ENCODE measurements around the gene USP7. TPM values are rescaled to one million over a fixed set of nuclear protein-coding genes. Genes with fewer than 3 reads are reported as not detected.

The USP7 gene
- total RNA-seq, 1 donor from 2014 or later = 136 TPM

DNA sequence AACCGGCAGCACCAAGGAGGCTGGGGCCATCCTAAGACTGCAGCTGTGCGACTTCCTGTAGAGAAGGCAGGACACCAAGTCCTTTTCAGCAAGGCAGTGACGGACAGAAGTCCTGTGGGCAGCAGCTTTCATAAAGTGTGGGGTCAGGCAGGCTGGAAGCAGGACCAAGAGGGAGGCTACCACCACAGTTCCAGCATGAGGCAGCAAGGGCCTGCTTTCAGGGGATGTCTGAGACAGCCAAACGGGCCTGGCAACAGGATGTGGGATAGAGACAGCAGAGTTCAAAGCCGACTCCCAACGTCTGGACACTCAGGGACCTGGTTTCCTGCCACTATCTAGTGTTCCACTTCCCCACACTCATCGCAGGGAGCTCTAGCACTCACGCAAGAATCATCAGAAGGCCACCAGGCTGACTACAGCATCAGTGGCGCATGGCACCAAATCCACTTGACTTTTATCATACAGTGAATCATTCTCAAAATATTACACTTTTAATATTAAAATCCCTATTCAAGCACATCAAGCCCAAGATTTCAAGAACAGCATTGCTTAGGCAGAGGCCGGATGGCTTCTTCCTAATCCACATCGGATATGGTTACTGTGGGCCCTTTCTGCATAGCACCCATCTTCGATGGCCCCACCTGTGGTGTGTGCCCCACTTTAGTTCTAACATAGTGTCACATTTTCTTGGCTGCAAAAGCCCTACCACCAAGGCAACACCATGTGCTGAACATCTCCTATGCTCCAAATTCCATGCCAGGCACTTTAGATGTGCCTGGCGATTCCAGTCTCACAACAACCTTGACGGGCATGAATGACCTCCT, 5.2 kb downstream of the USP7 start:
- Mint-ChIP-seq H3K4me1 (peaks cover 63% of the 10 kb centered on the region), H3K27me3 (ENCODE audit: low read depth) (no peaks in the 10 kb centered on the region), H3K27ac (peak overlapping the region; percentile 70), H3K4me3 (no peak overlapping the region), H3K36me3 (no peaks in the 10 kb centered on the region), H3K9me3 (no peaks in the 10 kb centered on the region)
- TF ChIP-seq, protein P1, sequence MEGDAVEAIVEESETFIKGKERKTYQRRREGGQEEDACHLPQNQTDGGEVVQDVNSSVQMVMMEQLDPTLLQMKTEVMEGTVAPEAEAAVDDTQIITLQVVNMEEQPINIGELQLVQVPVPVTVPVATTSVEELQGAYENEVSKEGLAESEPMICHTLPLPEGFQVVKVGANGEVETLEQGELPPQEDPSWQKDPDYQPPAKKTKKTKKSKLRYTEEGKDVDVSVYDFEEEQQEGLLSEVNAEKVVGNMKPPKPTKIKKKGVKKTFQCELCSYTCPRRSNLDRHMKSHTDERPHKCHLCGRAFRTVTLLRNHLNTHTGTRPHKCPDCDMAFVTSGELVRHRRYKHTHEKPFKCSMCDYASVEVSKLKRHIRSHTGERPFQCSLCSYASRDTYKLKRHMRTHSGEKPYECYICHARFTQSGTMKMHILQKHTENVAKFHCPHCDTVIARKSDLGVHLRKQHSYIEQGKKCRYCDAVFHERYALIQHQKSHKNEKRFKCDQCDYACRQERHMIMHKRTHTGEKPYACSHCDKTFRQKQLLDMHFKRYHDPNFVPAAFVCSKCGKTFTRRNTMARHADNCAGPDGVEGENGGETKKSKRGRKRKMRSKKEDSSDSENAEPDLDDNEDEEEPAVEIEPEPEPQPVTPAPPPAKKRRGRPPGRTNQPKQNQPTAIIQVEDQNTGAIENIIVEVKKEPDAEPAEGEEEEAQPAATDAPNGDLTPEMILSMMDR (IDR thresholded peaks at IDR 0.05; ENCODE audit: unreplicated experiment) = no peak
- DNase-seq (ENCODE audit: low spot score in 2 of 2, unreplicated experiment in 2 of 2) = no peak

DNA sequence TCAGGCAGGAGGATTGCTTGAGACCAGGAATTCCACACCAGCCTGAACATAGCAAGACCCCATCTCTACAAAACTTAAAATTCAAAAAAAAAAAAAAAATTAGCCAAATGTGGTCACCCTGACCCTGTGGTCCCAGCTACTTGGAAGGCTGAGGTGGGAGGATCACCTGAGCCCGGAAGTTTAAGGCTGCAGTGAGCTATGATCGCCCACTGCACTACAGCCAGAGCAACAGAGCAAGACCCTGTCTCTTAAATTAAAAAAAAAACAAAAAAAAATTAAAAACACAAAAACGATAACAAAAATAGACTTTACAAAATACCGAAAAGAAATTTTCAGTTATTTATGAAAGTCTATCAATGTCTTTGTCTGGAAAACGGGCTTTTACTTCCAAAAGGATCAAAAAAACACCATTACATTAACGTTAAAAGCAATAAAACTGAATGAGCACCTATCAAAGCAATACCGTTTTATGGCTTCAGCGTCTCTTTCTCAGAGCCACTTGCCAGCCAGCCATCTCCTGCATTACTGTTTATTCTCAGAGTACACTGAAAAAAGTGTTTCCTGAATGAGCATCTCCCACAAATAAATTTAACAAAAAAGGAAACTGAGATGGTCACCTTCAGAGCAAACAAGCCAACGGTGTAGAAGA, 6.1 kb downstream of the USP7 start:
- H3K4me1 Mint-ChIP-seq = peaks cover 67% of the 10 kb centered on the region
- no peaks in the 10 kb centered on the region for H3K36me3 Mint-ChIP-seq
- H3K27me3 Mint-ChIP-seq (ENCODE audit: low read depth) = no peaks in the 10 kb centered on the region
- H3K9me3 Mint-ChIP-seq = no peaks in the 10 kb centered on the region
- TF ChIP-seq, protein P1 (IDR thresholded peaks at IDR 0.05; ENCODE audit: unreplicated experiment) = no peak
- no peak overlapping the region for H3K4me3 Mint-ChIP-seq
- peak overlapping the region; percentile 70 for H3K27ac Mint-ChIP-seq
- no peak for DNase-seq (ENCODE audit: low spot score in 2 of 2, unreplicated experiment in 2 of 2)

DNA sequence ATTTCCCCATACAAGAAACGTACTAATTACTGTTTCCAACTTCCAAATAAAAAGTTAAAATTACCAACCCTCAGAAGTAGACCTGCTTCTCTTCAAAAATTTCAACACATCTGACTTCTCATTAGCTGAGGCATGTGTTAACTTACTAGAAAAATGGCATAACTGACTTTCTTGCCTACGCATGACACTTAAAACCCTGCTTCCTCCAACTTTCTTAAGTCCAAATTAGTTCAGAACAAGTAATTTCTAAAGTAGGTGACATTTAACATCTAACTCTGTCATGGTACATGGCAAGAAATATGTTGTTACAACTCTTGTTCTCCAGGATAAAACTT, 6.7 kb downstream of the USP7 start:
- Mint-ChIP-seq H3K4me3 (no peak overlapping the region), H3K27me3 (ENCODE audit: low read depth) (no peaks in the 10 kb centered on the region)

DNA sequence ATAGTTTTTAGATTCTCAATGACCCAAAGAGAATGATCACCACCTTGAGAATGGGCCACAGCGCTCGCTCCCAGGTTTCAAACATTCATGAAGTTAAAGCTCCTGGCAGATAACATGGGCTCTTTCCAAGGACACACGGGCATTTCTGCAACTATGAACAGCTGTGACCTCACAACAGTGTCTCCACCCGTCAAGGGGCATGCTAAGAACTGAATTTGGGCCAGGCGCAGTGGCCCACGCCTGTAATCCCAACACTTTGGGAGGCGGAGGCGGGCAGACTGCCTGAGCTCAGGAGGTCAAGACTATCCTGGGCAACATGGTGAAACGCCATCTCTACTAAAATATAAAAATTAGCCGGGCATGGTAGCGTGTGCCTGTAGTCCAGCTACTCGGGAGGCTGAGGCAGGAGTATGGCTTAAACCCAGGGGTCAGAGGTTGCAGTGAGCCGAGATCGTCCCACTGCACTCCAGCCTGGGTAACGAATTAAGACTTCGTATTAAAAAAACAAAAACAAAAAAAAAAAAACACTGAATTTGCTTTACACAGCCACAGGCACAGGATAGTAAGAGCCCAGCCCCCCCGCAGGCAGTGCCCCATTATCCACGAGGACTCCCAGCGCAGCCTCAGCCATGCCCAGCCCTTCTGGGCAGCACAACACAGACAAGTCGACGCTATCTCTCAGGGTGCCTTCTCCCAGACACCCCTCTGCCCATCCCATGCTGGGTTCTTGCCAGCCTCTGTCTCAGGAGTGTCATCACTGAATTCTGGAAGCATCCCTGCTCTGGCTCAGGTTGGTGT, 7.2 kb downstream of the USP7 start:
- no peaks in the 10 kb centered on the region for H3K9me3 Mint-ChIP-seq
- peaks cover 63% of the 10 kb centered on the region for H3K4me1 Mint-ChIP-seq
- no peak for DNase-seq (ENCODE audit: low spot score in 2 of 2, unreplicated experiment in 2 of 2)
- no peaks in the 10 kb centered on the region for H3K36me3 Mint-ChIP-seq
- H3K27ac Mint-ChIP-seq = peak overlapping the region; percentile 25
- H3K27me3 Mint-ChIP-seq (ENCODE audit: low read depth) = no peaks in the 10 kb centered on the region
- no peak overlapping the region for H3K4me3 Mint-ChIP-seq
- TF ChIP-seq, protein P1 (IDR thresholded peaks at IDR 0.05; ENCODE audit: unreplicated experiment) = no peak

More for the DNA sequence above, 6.7 kb downstream of the USP7 start:
- TF ChIP-seq, protein P1 (IDR thresholded peaks at IDR 0.05; ENCODE audit: unreplicated experiment) = no peak
- H3K36me3 Mint-ChIP-seq = no peaks in the 10 kb centered on the region
- DNase-seq (ENCODE audit: low spot score in 2 of 2, unreplicated experiment in 2 of 2) = no peak
- no peaks in the 10 kb centered on the region for H3K9me3 Mint-ChIP-seq
- H3K27ac Mint-ChIP-seq = peak overlapping the region; percentile 25
- H3K4me1 Mint-ChIP-seq = peaks cover 63% of the 10 kb centered on the region

DNA sequence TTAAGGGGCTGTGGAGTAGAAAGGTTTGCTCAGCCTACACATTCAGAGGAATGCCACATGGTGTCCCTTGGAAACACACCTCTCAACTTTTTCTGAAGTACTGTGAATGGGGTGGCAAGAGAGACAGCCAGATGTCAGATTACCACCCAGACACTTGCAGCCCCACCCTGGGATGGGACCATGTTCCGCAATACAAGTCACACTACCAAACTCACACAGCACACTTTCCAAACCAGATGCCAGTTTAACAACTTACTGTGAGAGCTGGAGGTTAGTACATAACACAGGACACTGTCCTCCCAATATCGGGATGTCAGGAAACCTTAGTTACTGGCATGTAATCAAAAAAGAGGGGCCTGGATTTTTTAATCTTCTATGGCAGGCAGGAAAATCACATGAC, 7.9 kb downstream of the USP7 start:
- TF ChIP-seq, protein P1 (IDR thresholded peaks at IDR 0.05; ENCODE audit: unreplicated experiment) = no peak
- H3K27ac Mint-ChIP-seq = peak overlapping the region; percentile 61

More for the DNA sequence above, 7.9 kb downstream of the USP7 start:
- no peaks in the 10 kb centered on the region for H3K9me3 Mint-ChIP-seq
- no peaks in the 10 kb centered on the region for H3K36me3 Mint-ChIP-seq
- peaks cover 64% of the 10 kb centered on the region for H3K4me1 Mint-ChIP-seq
- no peak for DNase-seq (ENCODE audit: low spot score in 2 of 2, unreplicated experiment in 2 of 2)
- no peak overlapping the region for H3K4me3 Mint-ChIP-seq
- no peaks in the 10 kb centered on the region for H3K27me3 Mint-ChIP-seq (ENCODE audit: low read depth)
